ENCODE measurements around the gene GRB10. TPM values are rescaled to one million over a fixed set of nuclear protein-coding genes. Genes with fewer than 3 reads are reported as not detected.

GRB10 gene
- total and polyA plus RNA-seq, 2 of the 8 experiments (the other 6 are each of a cell fraction or from before 2014, with no cell fraction given), result 35.7 to 97.0 TPM

GRCh38 chr7:50822110-50822509, 39.4 kb upstream of the GRB10 start:
- Histone ChIP-seq H2BK5ac (ENCODE audit: low read depth, low read length) (no peak overlapping the region), H3K79me1 (ENCODE audit: low read depth, low read length) (no peaks in the 10 kb centered on the region), H2BK15ac (ENCODE audit: low read length) (no peak overlapping the region), H3K9me3 (ENCODE audit: insufficient read depth in 2 of 2, low read depth in 1 of 2, low read length in 1 of 2) (no peaks in the 10 kb centered on the region), H3K4me3 (ENCODE audit: extremely low read depth in 1 of 4, insufficient read depth in 2 of 4, low read depth in 3 of 4, low read length in 4 of 4) (no peak overlapping the region), H4K5ac (ENCODE audit: insufficient read length, low read depth, low read length) (no peak overlapping the region), H3K27me3 (replicated peaks in 1 of 4; ENCODE audit: control insufficient read depth in 3 of 4, extremely low read depth in 1 of 4, insufficient read depth in 3 of 4, low read length in 3 of 4) (no peaks in the 10 kb centered on the region), H3K18ac (ENCODE audit: extremely low read depth, low read length) (no peak overlapping the region), H3K4ac (replicated peaks; ENCODE audit: insufficient read length, low read depth, low read length) (no peak overlapping the region), H2AFZ (ENCODE audit: low read length) (no peak overlapping the region), H3K23ac (ENCODE audit: insufficient read length) (no peak overlapping the region), H3K14ac (ENCODE audit: insufficient read length) (no peak overlapping the region), H3K36me3 (ENCODE audit: control insufficient read depth in 2 of 4, insufficient read depth in 4 of 4, low read length in 3 of 4) (no peaks in the 10 kb centered on the region), H3K4me2 (ENCODE audit: insufficient read depth in 1 of 2, low read depth in 2 of 2, low read length in 2 of 2) (no peak overlapping the region), H3K4me1 (replicated peaks in 1 of 4; ENCODE audit: control insufficient read depth in 3 of 4, insufficient read depth in 4 of 4, low read length in 3 of 4) (peaks cover 0 to 7% (median 0%) of the 10 kb centered on the region in 4 experiments; a peak in 1 of 7 replicates), H3K9ac (replicated peaks in 1 of 4; ENCODE audit: extremely low read depth in 1 of 4, low read depth in 3 of 4, low read length in 3 of 4) (no peak overlapping the region), H2AK5ac (ENCODE audit: low read depth, low read length) (no peak overlapping the region), H4K8ac (ENCODE audit: extremely low read depth, insufficient read depth, low read length) (no peak overlapping the region), H2BK12ac (ENCODE audit: low read depth, low read length) (no peak overlapping the region), H4K91ac (replicated peaks; ENCODE audit: insufficient read length, low read length) (no peak overlapping the region), H2BK20ac (ENCODE audit: low read length) (no peak overlapping the region), H3K56ac (replicated peaks; ENCODE audit: insufficient read length, low read depth, low read length) (no peak overlapping the region), H2BK120ac (replicated peaks; ENCODE audit: low read depth, low read length) (no peak overlapping the region), H3K79me2 (ENCODE audit: control insufficient read depth in 1 of 2, insufficient read depth in 2 of 2, low read length in 2 of 2) (no peaks in the 10 kb centered on the region), H4K20me1 (replicated peaks in 1 of 2; ENCODE audit: control insufficient read depth in 1 of 2, insufficient read depth in 2 of 2, low read length in 2 of 2) (no peaks in the 10 kb centered on the region), H3K27ac (ENCODE audit: low read depth, low read length) (no peak overlapping the region), H3K23me2 (ENCODE audit: low read depth, low read length) (no peaks in the 10 kb centered on the region)
- WGBS, 2 experiments (ENCODE audit: extremely low coverage in 1 of 2, insufficient coverage in 1 of 2, insufficient read length in 1 of 2, insufficient replicate concordance in 2 of 2, low coverage in 1 of 2, low lambda C conversion rate in 2 of 2, missing lambda C conversion rate in 1 of 2), result 84% methylated on average over 5 of the region's 5 CpGs; no CpG with 5 or more reads in 1 of the 2 experiments
- FAIRE-seq (no peak), DNase-seq (ENCODE audit: low read depth in 1 of 2, low spot score in 2 of 2) (no peak)
- no peak for TF ChIP-seq RAD21 (IDR thresholded peaks at IDR 0.05 in 1 of 2, conservative IDR thresholded peaks at IDR 0.05 in 1 of 2; ENCODE audit: low read depth in 2 of 2, low read length in 2 of 2)
- no peak for TF ChIP-seq RBBP5 (IDR thresholded peaks at IDR 0.05; ENCODE audit: borderline replicate concordance, low read depth, low read length)
- no peak for TF ChIP-seq JUND (IDR thresholded peaks at IDR 0.05; ENCODE audit: low read length)
- TF ChIP-seq CEBPB (IDR thresholded peaks at IDR 0.05; ENCODE audit: low read depth, low read length), result no peak
- ChIA-PET POLR2A (ENCODE audit: partially characterized antibody) (no interaction called here), CTCF (ENCODE audit: partially characterized antibody) (interaction anchor here (0.9 to 1.6 kb wide), 3 partner anchors 17 to 90 kb away, joined by 3 to 4 read pairs (median 4); no protein-coding TSS in a partner anchor)

Measured in H1 (cell line).